Ovary (tissue), 3 donors: Measurements from ENCODE around the gene NID2.

ENCODE experiments used
- CTCF ChIP-seq, 3 donors: fragments of 450-650 bp in 2 of 3; fragments of 200-600 bp in 1 of 3; IDR thresholded peaks; one replicate each; pipeline versions ENCODE4 v1.5.1 to v1.8.0; 2016 to 2022; ENCODE audit warnings: antibody characterized with exemption in 3 of 3, mild to moderate bottlenecking in 1 of 3
- POLR2A ChIP-seq: fragments of 450-650 bp; IDR thresholded peaks from one replicate; pipeline ENCODE4 v1.6.1; 2017; ENCODE audit warnings: antibody characterized with exemption, mild to moderate bottlenecking, moderate library complexity
- donor health status: DM: no; HTN: no; CAD: no.

DNA sequence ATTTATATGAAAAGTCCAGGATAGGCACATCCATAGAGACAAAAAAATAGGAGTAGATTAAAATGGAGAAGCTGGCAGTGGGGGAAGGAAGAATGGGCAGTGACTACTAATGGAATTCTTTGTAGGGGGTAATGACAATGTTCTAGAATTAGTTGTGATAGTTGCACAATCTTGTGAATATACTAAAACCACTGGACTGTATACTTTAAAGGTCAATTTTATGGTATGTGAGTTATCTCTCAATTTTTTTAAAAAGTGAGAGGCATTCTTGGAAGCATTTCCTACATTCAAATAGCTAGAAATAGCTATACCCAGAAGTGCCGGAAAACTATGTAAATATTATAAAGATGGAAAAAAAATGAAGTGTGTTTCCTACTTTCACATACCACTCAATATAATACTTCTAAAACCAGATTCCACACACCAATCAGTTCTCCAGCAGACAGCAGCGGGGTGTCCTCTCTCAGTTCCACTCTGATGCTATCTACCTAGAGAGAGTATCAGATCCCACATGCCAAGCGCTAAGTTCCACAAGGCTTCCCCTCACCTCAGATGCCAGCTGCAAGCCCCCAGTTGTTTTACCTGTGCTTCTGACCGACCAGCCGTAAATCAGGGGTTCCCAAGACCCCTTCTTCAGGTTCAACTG, 41.7 kb upstream of the NID2 start:
- TF ChIP-seq CTCF (IDR thresholded peaks at IDR 0.05) (no peak), POLR2A (no peak)
